GM18873 (cell line): Measurements from ENCODE around the gene CLIC4.
"Not testable (repeated sequence)": the region's sequence is repeated elsewhere in the genome, so short reads cannot be mapped to it uniquely, and the experiment has no call there.

Source experiments
- ATAC-seq: cut with Tn5 transposase; IDR thresholded peaks from one replicate; pipeline ENCODE4 v1.9.1; 2021; ENCODE audit warnings: mild to moderate bottlenecking, moderate library complexity, moderate number of reproducible peaks; ENCODE audit not compliant: unreplicated experiment, low FRiP score

Gene CLIC4

DNA sequence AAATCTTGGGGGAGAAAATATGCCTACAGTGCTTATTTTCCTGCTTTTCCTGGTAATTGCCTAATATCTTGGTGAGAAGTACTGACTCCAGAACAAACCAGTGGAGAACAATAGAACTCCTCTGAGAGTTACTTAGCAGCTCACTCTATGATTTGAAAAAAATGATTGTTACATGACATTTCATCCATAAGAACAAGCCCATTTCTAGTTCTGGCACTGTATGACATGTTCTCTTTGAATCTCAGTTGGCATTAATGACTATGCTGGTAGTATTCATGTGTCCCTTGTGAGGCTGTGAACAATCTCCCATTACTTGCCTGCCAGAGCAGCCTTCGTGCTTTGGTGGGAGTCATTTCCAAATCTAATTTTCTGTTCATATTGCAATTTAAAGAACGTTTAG lies 58.0 kb downstream of the CLIC4 start:
- ATAC-seq = no peak

- ATAC-seq = no peak
Measured at GRCh38 chr1:24803987-24804530, 58.8 kb downstream of the CLIC4 start.

- ATAC-seq = no peak
Measured at GRCh38 chr1:24805534-24806301, 60.5 kb downstream of the CLIC4 start.

GRCh38 chr1:24806588-24806987 lies 61.3 kb downstream of the CLIC4 start:
- ATAC-seq = no peak

DNA sequence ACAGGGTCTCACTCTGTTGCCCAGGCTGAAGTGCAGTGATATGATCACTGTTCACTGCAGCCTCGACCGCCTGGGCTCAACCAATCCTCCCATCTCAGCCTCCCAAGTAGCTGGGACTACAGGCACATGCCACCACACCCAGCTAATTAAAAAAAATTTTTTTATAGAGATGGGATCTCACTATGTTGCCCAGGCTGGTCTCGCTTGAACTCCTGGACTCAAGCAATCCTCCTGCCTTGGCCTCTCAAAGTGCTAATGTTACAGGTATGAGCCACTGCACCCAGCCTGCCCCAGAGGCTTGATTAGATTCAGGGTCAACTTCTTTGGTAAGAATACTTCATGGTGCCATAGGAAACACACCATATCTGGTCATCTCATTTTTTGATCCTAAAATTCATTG lies 66.2 kb downstream of the CLIC4 start:
- ATAC-seq = not testable (repeated sequence)

- ATAC-seq = not testable (repeated sequence)
Measured at GRCh38 chr1:24820221-24820620, 75.0 kb downstream of the CLIC4 start.

DNA sequence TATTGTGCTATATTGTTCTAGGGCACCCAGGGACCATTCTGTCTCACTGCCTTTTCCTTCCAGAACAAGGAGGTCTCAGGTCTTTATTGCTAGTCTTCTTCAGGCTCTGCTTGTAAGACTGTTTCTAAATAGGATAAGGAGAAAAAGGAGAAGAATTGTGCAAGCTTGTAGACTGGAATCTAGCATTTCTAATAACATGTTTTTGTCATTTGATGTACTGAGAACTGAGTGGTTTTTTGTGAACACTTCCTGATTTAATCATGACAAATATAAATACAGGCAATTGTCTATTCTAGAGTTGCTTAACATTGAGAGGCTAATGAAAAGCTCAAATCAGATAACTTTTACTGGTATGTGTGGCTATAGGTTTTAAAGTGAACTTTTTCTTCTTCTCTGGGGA lies 77.6 kb downstream of the CLIC4 start:
- ATAC-seq = no peak

DNA sequence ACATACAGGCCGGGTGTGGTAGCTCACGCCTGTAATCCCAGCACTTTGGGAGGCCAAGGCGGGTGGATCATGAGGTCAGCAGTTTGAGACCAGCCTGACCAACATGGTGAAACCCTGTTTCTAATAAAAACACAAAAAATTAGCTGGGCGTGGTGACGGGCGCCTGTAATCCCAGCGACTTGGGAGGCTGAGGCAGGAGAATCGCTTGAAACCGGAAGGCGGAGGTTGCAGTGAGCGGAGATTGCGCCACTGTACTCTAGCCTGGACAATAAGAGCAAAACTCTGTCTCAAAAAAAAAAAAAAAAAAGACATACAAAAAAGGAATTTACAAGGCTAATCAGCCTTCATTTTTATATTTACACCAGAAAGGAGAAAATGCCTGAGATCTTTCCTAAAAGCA lies 78.2 kb downstream of the CLIC4 start:
- not testable (repeated sequence) for ATAC-seq

DNA sequence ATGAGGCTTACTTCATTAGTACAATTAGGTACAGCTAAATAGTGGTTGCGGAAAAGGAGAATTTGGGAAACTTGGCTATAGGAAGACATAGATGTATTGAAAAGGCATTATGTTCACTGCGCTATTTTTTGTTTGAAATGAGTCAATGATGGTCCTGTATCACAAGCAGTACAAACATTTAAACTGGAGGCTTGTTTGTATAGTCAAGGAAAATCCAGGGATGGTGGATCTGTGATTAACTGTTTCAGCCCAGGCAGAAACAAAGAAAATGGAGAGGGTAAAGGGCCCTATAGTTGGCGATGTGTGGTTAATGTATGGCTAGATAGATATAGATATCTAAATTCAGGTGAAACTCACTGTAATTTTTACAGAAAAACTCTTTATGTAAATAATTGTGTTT lies 79.9 kb downstream of the CLIC4 start:
- ATAC-seq = no peak

- ATAC-seq = no peak
Measured at GRCh38 chr1:24826510-24826909, 81.3 kb downstream of the CLIC4 start.

DNA sequence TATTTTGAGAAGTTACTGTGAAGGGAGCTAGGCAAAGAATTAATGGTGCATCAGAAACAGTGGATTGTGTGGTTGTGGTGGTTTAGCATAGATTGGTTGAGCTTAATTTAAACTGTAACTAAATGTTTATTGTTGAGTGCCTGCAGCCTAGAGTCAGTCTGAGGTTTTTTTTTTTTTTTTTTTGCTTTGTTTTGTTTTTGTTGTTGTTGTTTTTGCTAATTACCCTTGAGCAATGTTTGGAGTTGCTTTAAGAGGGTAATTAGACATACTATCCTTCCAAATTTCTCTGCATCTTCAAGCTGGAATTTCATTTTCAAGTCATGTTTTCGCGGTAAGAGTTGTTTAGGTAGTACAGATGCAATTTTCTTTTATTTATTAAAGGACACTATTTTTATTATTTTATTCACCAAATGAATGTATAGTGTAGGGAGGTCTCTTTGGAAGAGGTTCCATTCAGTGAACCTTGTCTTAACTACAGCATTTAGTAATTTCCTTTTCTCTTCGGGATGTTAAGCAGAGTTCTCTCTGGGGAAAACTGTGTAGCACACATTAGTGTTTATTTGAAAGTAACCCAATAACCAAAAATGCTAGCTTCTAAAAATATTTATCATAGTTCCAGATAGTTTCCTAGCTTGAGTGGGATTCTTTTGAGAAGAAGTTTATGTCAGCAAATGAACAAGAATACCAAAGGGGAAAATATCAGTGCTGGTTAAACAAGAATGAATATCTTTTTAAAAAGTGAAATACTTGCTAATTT lies 82.3 kb downstream of the CLIC4 start:
- no peak for ATAC-seq

DNA sequence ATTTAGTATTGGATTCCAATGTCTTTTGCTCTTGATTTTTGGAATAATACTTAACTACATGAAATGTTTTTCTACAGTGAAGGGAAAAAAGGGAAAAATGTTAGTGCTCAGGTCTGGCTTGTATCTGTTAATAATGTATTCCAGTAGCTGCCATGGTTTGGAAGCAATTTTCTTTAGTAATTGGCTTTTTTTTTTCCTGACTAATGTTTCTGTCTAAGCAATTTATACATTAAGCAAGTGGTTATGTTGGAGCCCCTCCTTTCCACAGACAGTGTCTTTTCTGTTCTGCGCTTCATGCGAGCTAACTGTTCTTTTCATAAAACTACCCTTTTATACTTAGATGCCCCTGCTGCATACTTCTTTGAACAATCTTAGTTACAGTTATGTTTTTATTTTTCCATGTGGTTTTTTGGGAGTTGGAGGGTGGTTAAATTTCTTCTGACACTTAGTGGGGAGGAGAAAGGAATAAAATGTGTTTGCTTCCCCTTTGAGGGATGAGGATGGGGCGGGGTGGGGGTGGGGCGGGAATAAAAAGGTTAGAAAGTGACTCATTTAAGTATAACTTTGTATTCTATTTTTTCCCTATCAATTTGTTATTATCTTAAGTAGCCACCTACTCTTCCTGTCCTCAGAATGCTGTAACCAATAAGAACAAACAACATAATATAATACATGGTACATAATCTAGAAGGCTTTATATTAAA lies 83.1 kb downstream of the CLIC4 start:
- ATAC-seq = no peak

DNA sequence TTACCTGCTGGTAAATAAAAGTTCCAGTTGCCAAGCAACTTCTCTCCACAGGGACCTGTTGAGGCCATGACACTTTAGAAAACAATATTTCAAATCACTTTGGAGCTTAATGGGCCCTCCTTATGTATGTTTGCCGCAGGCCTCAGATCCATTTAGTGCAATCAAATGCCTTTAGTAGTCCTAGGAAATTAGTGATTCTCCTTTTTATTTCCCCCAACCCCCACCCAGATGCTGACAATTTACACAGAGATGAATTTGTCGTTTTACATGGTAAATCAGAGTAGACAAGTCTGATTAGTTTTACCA lies 83.6 kb downstream of the CLIC4 start:
- ATAC-seq = no peak

DNA sequence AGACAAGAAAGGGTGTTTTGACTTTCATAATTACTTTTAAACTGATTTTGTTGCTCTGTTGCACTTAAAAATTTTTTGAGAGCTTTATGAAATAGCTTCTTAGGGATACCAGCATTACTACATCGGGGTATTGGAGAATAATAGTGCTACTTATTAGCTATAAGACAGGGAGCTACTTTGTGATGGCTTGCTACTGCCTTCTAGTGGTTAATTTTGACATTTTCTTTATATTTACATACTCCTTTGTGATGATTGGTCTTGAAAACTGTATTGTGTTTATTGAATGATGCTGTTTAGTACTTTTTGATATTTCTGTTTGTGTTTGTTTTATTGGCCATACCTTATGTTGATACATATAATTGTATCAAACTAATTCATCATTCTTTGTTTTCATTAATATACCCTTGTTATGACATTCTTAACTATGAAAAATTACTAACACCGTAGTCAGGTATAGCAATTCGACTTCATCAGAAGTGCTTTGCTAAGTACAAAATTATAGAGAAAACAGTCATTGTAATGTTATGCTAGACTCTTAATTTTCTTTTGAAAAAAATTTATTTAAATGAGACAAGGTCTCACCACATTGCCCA lies 85.5 kb downstream of the CLIC4 start:
- no peak for ATAC-seq

- ATAC-seq = no peak
Measured at GRCh38 chr1:24841593-24841992, 96.3 kb downstream of the CLIC4 start.

GRCh38 chr1:24846671-24847070 lies 101.4 kb downstream of the CLIC4 start:
- no peak for ATAC-seq

- ATAC-seq = peak; percentile 71
Measured at GRCh38 chr1:24847995-24848881, 103.0 kb downstream of the CLIC4 start.

GRCh38 chr1:24849672-24850295 lies 104.5 kb downstream of the CLIC4 start:
- no peak for ATAC-seq

- ATAC-seq = no peak
Measured at GRCh38 chr1:24850328-24850920, 105.2 kb downstream of the CLIC4 start.
